ENCODE data around the gene PALMD. TPM values are rescaled to one million over a fixed set of nuclear protein-coding genes. Genes with fewer than 3 reads are reported as not detected.

The PALMD gene
- total and polyA plus RNA-seq, 2 of the 8 experiments (the other 6 are each of a cell fraction or from before 2014, with no cell fraction given), result not detected

DNA sequence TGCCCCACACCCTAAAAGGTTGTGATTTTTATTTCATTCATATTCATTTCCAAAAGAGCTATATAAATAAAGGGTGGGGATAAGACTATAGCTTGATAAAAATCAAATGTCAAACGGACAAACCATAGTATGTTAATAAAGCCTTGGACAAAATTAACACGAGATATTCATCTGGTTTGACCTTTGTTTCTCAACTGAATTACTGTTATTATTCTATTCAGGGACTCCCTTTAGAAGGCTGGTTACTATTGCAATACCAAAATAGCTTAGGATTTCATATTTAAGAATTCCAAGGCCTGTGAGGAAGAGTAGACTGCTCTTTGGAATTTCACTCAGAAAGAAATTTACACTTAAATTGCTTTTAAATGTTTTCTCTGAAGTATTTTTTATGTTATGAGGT lies 10.2 kb upstream of the PALMD start:
- H3K4ac ChIP-seq (replicated peaks; ENCODE audit: insufficient read length, low read depth, low read length), result no peak overlapping the region
- FAIRE-seq (no peak), DNase-seq (ENCODE audit: low read depth in 1 of 2, low spot score in 2 of 2) (no peak)
- H4K91ac ChIP-seq (replicated peaks; ENCODE audit: insufficient read length, low read length), result no peak overlapping the region
- no peak overlapping the region for H3K56ac ChIP-seq (replicated peaks; ENCODE audit: insufficient read length, low read depth, low read length)
- H3K23me2 ChIP-seq (ENCODE audit: low read depth, low read length), result no peaks in the 10 kb centered on the region
- no peak for TF ChIP-seq KDM5A (IDR thresholded peaks at IDR 0.05; ENCODE audit: low read length)
- TF ChIP-seq CBX8 (IDR thresholded peaks at IDR 0.05; ENCODE audit: borderline replicate concordance, low read depth, low read length), result no peak
- TF ChIP-seq KDM1A (IDR thresholded peaks at IDR 0.05; ENCODE audit: borderline replicate concordance, low read length), result no peak
- TF ChIP-seq TBP (IDR thresholded peaks at IDR 0.05; ENCODE audit: low read depth, low read length), result no peak
- TF ChIP-seq FOSL1 (IDR thresholded peaks at IDR 0.05; ENCODE audit: insufficient read depth, low read depth, low read length), result no peak
- TF ChIP-seq NRF1 (IDR thresholded peaks at IDR 0.05; ENCODE audit: low read depth, low read length), result no peak
- TF ChIP-seq HDAC6 (IDR thresholded peaks at IDR 0.05; ENCODE audit: low read depth, low read length), result no peak
- TF ChIP-seq, protein P1, sequence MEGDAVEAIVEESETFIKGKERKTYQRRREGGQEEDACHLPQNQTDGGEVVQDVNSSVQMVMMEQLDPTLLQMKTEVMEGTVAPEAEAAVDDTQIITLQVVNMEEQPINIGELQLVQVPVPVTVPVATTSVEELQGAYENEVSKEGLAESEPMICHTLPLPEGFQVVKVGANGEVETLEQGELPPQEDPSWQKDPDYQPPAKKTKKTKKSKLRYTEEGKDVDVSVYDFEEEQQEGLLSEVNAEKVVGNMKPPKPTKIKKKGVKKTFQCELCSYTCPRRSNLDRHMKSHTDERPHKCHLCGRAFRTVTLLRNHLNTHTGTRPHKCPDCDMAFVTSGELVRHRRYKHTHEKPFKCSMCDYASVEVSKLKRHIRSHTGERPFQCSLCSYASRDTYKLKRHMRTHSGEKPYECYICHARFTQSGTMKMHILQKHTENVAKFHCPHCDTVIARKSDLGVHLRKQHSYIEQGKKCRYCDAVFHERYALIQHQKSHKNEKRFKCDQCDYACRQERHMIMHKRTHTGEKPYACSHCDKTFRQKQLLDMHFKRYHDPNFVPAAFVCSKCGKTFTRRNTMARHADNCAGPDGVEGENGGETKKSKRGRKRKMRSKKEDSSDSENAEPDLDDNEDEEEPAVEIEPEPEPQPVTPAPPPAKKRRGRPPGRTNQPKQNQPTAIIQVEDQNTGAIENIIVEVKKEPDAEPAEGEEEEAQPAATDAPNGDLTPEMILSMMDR (IDR thresholded peaks at IDR 0.05; ENCODE audit: control extremely low read depth in 1 of 3, insufficient read depth in 1 of 3, low read depth in 1 of 3, low read length in 3 of 3), result no peak
- no peak for TF ChIP-seq CHD1 (IDR thresholded peaks at IDR 0.05; ENCODE audit: low read depth, low read length)
- H3K9me3 ChIP-seq (ENCODE audit: insufficient read depth in 2 of 2, low read depth in 1 of 2, low read length in 1 of 2), result no peaks in the 10 kb centered on the region
- no peak overlapping the region for H3K14ac ChIP-seq (ENCODE audit: insufficient read length)
- no peak overlapping the region for H2AK5ac ChIP-seq (ENCODE audit: low read depth, low read length)
- WGBS, 2 experiments (ENCODE audit: extremely low coverage in 1 of 2, insufficient coverage in 1 of 2, insufficient read length in 1 of 2, insufficient replicate concordance in 2 of 2, low coverage in 1 of 2, low lambda C conversion rate in 2 of 2, missing lambda C conversion rate in 1 of 2), result 67% methylated on average over 2 of the region's 2 CpGs; no CpG with 5 or more reads in 1 of the 2 experiments
- H3K23ac ChIP-seq (ENCODE audit: insufficient read length), result no peak overlapping the region
- H2AFZ ChIP-seq (ENCODE audit: low read length), result no peak overlapping the region
- no peak overlapping the region for H2BK5ac ChIP-seq (ENCODE audit: low read depth, low read length)
- H4K20me1 ChIP-seq (replicated peaks in 1 of 2; ENCODE audit: control insufficient read depth in 1 of 2, insufficient read depth in 2 of 2, low read length in 2 of 2), result no peaks in the 10 kb centered on the region
- H2BK120ac ChIP-seq (replicated peaks; ENCODE audit: low read depth, low read length), result no peak overlapping the region
- no peak overlapping the region for H4K5ac ChIP-seq (ENCODE audit: insufficient read length, low read depth, low read length)
- H2BK15ac ChIP-seq (ENCODE audit: low read length), result no peak overlapping the region
- no peaks in the 10 kb centered on the region for H3K27me3 ChIP-seq (replicated peaks in 1 of 4; ENCODE audit: control insufficient read depth in 3 of 4, extremely low read depth in 1 of 4, insufficient read depth in 3 of 4, low read length in 3 of 4)
- H3K4me2 ChIP-seq (ENCODE audit: insufficient read depth in 1 of 2, low read depth in 2 of 2, low read length in 2 of 2), result no peak overlapping the region
- no peaks in the 10 kb centered on the region for H3K79me2 ChIP-seq (ENCODE audit: control insufficient read depth in 1 of 2, insufficient read depth in 2 of 2, low read length in 2 of 2)
- H3K36me3 ChIP-seq (ENCODE audit: control insufficient read depth in 2 of 4, insufficient read depth in 4 of 4, low read length in 3 of 4), result no peaks in the 10 kb centered on the region
- no peak overlapping the region for H3K18ac ChIP-seq (ENCODE audit: extremely low read depth, low read length)
- ChIA-PET POLR2A (ENCODE audit: partially characterized antibody) (no interaction called here), CTCF (ENCODE audit: partially characterized antibody) (interaction anchor here (0.7 to 2.8 kb wide), 5 partner anchors 11 to 73 kb away, joined by 3 to 11 read pairs (median 3); partner anchors contain the start of gene PALMD)
- H2BK12ac ChIP-seq (ENCODE audit: low read depth, low read length), result no peak overlapping the region
- H4K8ac ChIP-seq (ENCODE audit: extremely low read depth, insufficient read depth, low read length), result no peak overlapping the region
- no peak overlapping the region for H3K9ac ChIP-seq (replicated peaks in 1 of 4; ENCODE audit: extremely low read depth in 1 of 4, low read depth in 3 of 4, low read length in 3 of 4)
- H3K27ac ChIP-seq (ENCODE audit: low read depth, low read length), result no peak overlapping the region
- no peaks in the 10 kb centered on the region for H3K79me1 ChIP-seq (ENCODE audit: low read depth, low read length)
- no peak overlapping the region for H2BK20ac ChIP-seq (ENCODE audit: low read length)
- no peak overlapping the region for H3K4me3 ChIP-seq (ENCODE audit: extremely low read depth in 1 of 4, insufficient read depth in 2 of 4, low read depth in 3 of 4, low read length in 4 of 4)
- H3K4me1 ChIP-seq (replicated peaks in 1 of 4; ENCODE audit: control insufficient read depth in 3 of 4, insufficient read depth in 4 of 4, low read length in 3 of 4), result peaks cover 0 to 2% (median 0%) of the 10 kb centered on the region in 4 experiments; a peak in 1 of 7 replicates
